ENCODE measurements around the gene LRIG2.

The LRIG2 gene

DNA sequence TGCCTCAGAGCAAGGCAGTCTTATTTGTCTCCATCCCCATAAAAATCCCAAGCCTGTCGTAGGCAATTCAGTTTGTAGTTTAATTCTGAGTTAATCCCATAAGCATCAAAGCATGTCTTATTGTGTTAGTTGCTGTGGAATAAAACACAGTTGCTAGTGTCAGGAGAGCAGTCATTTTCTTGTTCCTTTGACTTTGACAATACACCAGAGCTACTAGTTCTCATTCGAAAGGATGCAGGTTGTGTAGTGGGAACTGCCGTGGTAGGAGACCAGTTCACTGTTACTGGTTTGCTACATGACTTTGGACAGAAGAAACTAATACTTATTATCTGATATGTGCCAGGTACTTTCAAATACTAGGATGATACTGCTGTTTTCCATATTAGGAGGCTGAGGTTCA is 23.5 kb downstream of the LRIG2 start:
- Histone ChIP-seq H3K4me1 (ENCODE audit: insufficient read depth, low read length) (no peaks in the 10 kb centered on the region), H3K79me2 (ENCODE audit: insufficient read depth, low read length) (no peaks in the 10 kb centered on the region; the same call in 1 of the 2 replicates), H3K27me3 (ENCODE audit: insufficient read depth, low read length, poor library complexity) (no peaks in the 10 kb centered on the region), H3K4me3 (ENCODE audit: low read depth in 1 of 2, low read length in 2 of 2) (no peak overlapping the region), H3K9me3 (ENCODE audit: insufficient read depth, low read length, severe bottlenecking) (no peaks in the 10 kb centered on the region), H3K27ac (ENCODE audit: low read length) (no peak overlapping the region), H3K9ac (ENCODE audit: low read depth, low read length) (no peak overlapping the region), H3K4me2 (ENCODE audit: insufficient read depth, low read length) (no peak overlapping the region), H2AFZ (ENCODE audit: low read depth, low read length) (no peak overlapping the region), H3K36me3 (ENCODE audit: insufficient read depth, low read length) (peaks cover 79% of the 10 kb centered on the region), H4K20me1 (ENCODE audit: insufficient read depth, low read length) (no peaks in the 10 kb centered on the region)
- ATAC-seq (ENCODE audit: insufficient read depth, low read depth) (no peak), DNase-seq (no peak)
- TF ChIP-seq EZH2 (IDR thresholded peaks at IDR 0.05; ENCODE audit: borderline replicate concordance, low read depth, low read length, severe bottlenecking), result no peak
- TF ChIP-seq, protein P1, sequence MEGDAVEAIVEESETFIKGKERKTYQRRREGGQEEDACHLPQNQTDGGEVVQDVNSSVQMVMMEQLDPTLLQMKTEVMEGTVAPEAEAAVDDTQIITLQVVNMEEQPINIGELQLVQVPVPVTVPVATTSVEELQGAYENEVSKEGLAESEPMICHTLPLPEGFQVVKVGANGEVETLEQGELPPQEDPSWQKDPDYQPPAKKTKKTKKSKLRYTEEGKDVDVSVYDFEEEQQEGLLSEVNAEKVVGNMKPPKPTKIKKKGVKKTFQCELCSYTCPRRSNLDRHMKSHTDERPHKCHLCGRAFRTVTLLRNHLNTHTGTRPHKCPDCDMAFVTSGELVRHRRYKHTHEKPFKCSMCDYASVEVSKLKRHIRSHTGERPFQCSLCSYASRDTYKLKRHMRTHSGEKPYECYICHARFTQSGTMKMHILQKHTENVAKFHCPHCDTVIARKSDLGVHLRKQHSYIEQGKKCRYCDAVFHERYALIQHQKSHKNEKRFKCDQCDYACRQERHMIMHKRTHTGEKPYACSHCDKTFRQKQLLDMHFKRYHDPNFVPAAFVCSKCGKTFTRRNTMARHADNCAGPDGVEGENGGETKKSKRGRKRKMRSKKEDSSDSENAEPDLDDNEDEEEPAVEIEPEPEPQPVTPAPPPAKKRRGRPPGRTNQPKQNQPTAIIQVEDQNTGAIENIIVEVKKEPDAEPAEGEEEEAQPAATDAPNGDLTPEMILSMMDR (IDR thresholded peaks at IDR 0.05; ENCODE audit: borderline replicate concordance, extremely low read depth, low read length, poor library complexity, severe bottlenecking), result no peak

DNA sequence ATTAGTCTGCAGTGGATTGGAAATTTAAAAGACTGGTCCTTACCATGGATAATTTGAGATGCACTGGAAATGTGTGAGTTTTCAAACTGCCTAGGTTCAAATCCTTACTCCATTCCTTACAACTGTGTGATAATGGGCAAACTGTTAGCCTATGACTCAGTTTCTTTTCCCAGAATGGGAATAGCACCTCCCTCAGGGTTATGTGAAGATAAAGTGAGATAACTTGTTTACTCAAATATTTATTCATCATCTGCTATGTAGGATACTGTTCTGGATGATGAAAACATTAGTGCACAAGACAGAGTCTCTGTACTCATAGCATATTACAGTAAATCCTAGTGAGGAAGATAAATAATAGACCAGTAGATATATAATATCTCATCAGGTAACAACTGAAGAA is 28.6 kb downstream of the LRIG2 start:
- H3K4me1 ChIP-seq (ENCODE audit: insufficient read depth, low read length), result no peaks in the 10 kb centered on the region
- DNase-seq (no peak), ATAC-seq (ENCODE audit: insufficient read depth, low read depth) (no peak)
- H3K4me3 ChIP-seq (ENCODE audit: low read depth in 1 of 2, low read length in 2 of 2), result no peak overlapping the region
- H3K27me3 ChIP-seq (ENCODE audit: insufficient read depth, low read length, poor library complexity), result no peaks in the 10 kb centered on the region
- no peak overlapping the region for H3K27ac ChIP-seq (ENCODE audit: low read length)
- peaks cover 83% of the 10 kb centered on the region for H3K36me3 ChIP-seq (ENCODE audit: insufficient read depth, low read length)
- no peaks in the 10 kb centered on the region for H3K79me2 ChIP-seq (ENCODE audit: insufficient read depth, low read length)
- H2AFZ ChIP-seq (ENCODE audit: low read depth, low read length), result no peak overlapping the region
- no peak for TF ChIP-seq EZH2 (IDR thresholded peaks at IDR 0.05; ENCODE audit: borderline replicate concordance, low read depth, low read length, severe bottlenecking)
- TF ChIP-seq, protein P1 (IDR thresholded peaks at IDR 0.05; ENCODE audit: borderline replicate concordance, extremely low read depth, low read length, poor library complexity, severe bottlenecking), result no peak
- no peak overlapping the region for H3K4me2 ChIP-seq (ENCODE audit: insufficient read depth, low read length)
- no peak overlapping the region for H3K9ac ChIP-seq (ENCODE audit: low read depth, low read length)
- H4K20me1 ChIP-seq (ENCODE audit: insufficient read depth, low read length), result no peaks in the 10 kb centered on the region
- no peaks in the 10 kb centered on the region for H3K9me3 ChIP-seq (ENCODE audit: insufficient read depth, low read length, severe bottlenecking)

DNA sequence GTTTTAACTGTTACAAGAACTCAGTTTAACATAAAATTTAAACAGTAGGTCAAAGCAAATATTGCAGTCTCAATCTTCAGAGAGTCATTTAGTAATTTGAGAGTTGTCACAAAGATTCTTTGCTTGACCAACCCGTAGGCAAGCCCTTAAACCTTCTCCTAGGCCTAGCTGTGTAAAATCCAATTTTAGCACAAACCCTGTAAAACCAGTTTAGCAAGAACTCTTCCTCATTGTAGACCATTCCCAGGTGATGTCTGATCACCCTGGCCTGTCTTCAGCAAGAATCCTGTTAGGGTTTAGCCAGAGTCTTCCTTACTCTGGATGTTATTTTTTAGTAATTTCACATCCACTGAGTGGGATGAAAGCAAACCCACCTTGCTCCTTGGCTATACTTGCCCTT is 30.1 kb downstream of the LRIG2 start:
- Histone ChIP-seq H3K4me2 (ENCODE audit: insufficient read depth, low read length) (no peak overlapping the region), H3K27ac (ENCODE audit: low read length) (no peak overlapping the region), H4K20me1 (ENCODE audit: insufficient read depth, low read length) (no peaks in the 10 kb centered on the region), H3K9ac (ENCODE audit: low read depth, low read length) (no peak overlapping the region), H3K27me3 (ENCODE audit: insufficient read depth, low read length, poor library complexity) (no peaks in the 10 kb centered on the region), H3K4me3 (ENCODE audit: low read depth in 1 of 2, low read length in 2 of 2) (no peak overlapping the region), H3K36me3 (ENCODE audit: insufficient read depth, low read length) (peaks cover 82% of the 10 kb centered on the region), H3K9me3 (ENCODE audit: insufficient read depth, low read length, severe bottlenecking) (no peaks in the 10 kb centered on the region), H3K4me1 (ENCODE audit: insufficient read depth, low read length) (no peaks in the 10 kb centered on the region), H2AFZ (ENCODE audit: low read depth, low read length) (no peak overlapping the region), H3K79me2 (ENCODE audit: insufficient read depth, low read length) (no peaks in the 10 kb centered on the region)
- DNase-seq, result no peak
- TF ChIP-seq, protein P1 (IDR thresholded peaks at IDR 0.05; ENCODE audit: borderline replicate concordance, extremely low read depth, low read length, poor library complexity, severe bottlenecking), result no peak
- TF ChIP-seq EZH2 (IDR thresholded peaks at IDR 0.05; ENCODE audit: borderline replicate concordance, low read depth, low read length, severe bottlenecking), result no peak
- no peak for ATAC-seq (ENCODE audit: insufficient read depth, low read depth)

DNA sequence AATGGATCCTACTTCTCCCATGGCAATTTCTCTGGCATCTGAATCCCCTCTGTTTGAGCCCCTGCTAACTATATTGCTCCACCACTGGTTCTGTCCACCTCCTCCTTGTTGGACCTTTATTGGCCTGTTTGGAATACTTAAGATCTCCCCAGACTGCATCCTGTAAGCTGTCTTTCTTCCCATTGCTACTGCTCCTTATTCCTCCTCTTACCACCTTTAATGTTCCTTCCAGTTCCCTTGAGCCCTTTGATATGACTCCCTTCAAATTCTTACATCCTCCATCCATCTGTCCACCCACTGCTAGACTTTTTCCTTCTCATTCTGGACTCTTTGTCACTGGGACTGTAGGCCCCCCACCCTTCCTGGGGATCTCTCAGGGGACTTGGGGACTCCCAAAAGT is 31.0 kb downstream of the LRIG2 start:
- Histone ChIP-seq H3K9ac (ENCODE audit: low read depth, low read length) (no peak overlapping the region), H3K79me2 (ENCODE audit: insufficient read depth, low read length) (no peaks in the 10 kb centered on the region), H3K27me3 (ENCODE audit: insufficient read depth, low read length, poor library complexity) (no peaks in the 10 kb centered on the region), H4K20me1 (ENCODE audit: insufficient read depth, low read length) (no peaks in the 10 kb centered on the region), H3K27ac (ENCODE audit: low read length) (no peak overlapping the region), H2AFZ (ENCODE audit: low read depth, low read length) (no peak overlapping the region), H3K4me2 (ENCODE audit: insufficient read depth, low read length) (no peak overlapping the region), H3K9me3 (ENCODE audit: insufficient read depth, low read length, severe bottlenecking) (no peaks in the 10 kb centered on the region), H3K4me1 (ENCODE audit: insufficient read depth, low read length) (no peaks in the 10 kb centered on the region), H3K36me3 (ENCODE audit: insufficient read depth, low read length) (peaks cover 80% of the 10 kb centered on the region), H3K4me3 (ENCODE audit: low read depth in 1 of 2, low read length in 2 of 2) (no peak overlapping the region)
- ATAC-seq (ENCODE audit: insufficient read depth, low read depth) (no peak), DNase-seq (no peak)
- no peak for TF ChIP-seq EZH2 (IDR thresholded peaks at IDR 0.05; ENCODE audit: borderline replicate concordance, low read depth, low read length, severe bottlenecking)
- TF ChIP-seq, protein P1 (IDR thresholded peaks at IDR 0.05; ENCODE audit: borderline replicate concordance, extremely low read depth, low read length, poor library complexity, severe bottlenecking), result no peak

Measured in DND-41 (cell line).